Osteoblast (primary cell): ENCODE data around the gene FSTL4. TPM values are rescaled to one million over a fixed set of nuclear protein-coding genes. Genes with fewer than 3 reads are reported as not detected.

ENCODE experiments used
- DNase-seq: peaks from one replicate; pipeline ENCODE4 v3.0.0; 2011; ENCODE audit warnings: low spot score, mixed read lengths; ENCODE audit not compliant: insufficient read length; ENCODE audit errors: missing footprints
- H2AFZ ChIP-seq: 2 replicates; pipeline ENCODE4 v1.6.0; 2011; ENCODE audit warnings: mild to moderate bottlenecking, low read length
- H3K27ac ChIP-seq: 2 replicates; pipeline ENCODE4 v1.5.1; 2011; ENCODE audit warnings: mild to moderate bottlenecking, low read depth, low read length, moderate library complexity
- H3K27me3 ChIP-seq: 2 replicates; pipeline ENCODE4 v1.6.0; 2012; ENCODE audit warnings: mild to moderate bottlenecking, control low read depth, inconsistent platforms, low read length, moderate library complexity; ENCODE audit not compliant: insufficient read depth
- H3K36me3 ChIP-seq: 2 replicates; pipeline ENCODE4 v1.5.1; 2011; ENCODE audit warnings: mild to moderate bottlenecking, low read length, control low read depth, moderate library complexity; ENCODE audit not compliant: insufficient read depth
- H3K4me1 ChIP-seq: 2 replicates; pipeline ENCODE4 v1.5.1; 2011; ENCODE audit warnings: mild to moderate bottlenecking, low read length, control low read depth, moderate library complexity; ENCODE audit not compliant: insufficient read depth
- H3K4me2 ChIP-seq: 2 replicates; pipeline ENCODE4 v1.6.0; 2011; ENCODE audit warnings: mild to moderate bottlenecking, low read length; ENCODE audit not compliant: insufficient read depth
- H3K4me3 ChIP-seq: fragments of 200-600 bp; sonication (generic); 3 replicates; pipeline ENCODE4 v1.5.1; 2012; ENCODE audit warnings: mild to moderate bottlenecking, low read length, inconsistent platforms; ENCODE audit not compliant: insufficient read depth
- H3K79me2 ChIP-seq: 2 replicates; pipeline ENCODE4 v1.6.0; 2012; ENCODE audit warnings: mild to moderate bottlenecking, low read length, control low read depth, inconsistent platforms; ENCODE audit not compliant: insufficient read depth
- H3K9me3 ChIP-seq: 2 replicates; pipeline ENCODE4 v1.5.1; 2011; ENCODE audit warnings: low read depth, low read length, control low read depth
- H4K20me1 ChIP-seq: 2 replicates; pipeline ENCODE4 v1.6.0; 2012; ENCODE audit warnings: mild to moderate bottlenecking, low read length, control low read depth; ENCODE audit not compliant: insufficient read depth
- CTCF ChIP-seq: IDR thresholded peaks from 2 replicates; pipeline ENCODE4 v1.5.1; 2011; ENCODE audit warnings: mild to moderate bottlenecking, low read depth, low read length, moderate library complexity; ENCODE audit errors: extremely low read depth
- total RNA-seq: library from RNA; depleted of rRNA; stranded (reverse); fragments of >200 nt; gene quantifications from 2 replicates; pipeline ENCODE4 v1.2.3, GENCODE V29; 2012

The FSTL4 gene
- total RNA-seq, 1 donor = not detected

DNA sequence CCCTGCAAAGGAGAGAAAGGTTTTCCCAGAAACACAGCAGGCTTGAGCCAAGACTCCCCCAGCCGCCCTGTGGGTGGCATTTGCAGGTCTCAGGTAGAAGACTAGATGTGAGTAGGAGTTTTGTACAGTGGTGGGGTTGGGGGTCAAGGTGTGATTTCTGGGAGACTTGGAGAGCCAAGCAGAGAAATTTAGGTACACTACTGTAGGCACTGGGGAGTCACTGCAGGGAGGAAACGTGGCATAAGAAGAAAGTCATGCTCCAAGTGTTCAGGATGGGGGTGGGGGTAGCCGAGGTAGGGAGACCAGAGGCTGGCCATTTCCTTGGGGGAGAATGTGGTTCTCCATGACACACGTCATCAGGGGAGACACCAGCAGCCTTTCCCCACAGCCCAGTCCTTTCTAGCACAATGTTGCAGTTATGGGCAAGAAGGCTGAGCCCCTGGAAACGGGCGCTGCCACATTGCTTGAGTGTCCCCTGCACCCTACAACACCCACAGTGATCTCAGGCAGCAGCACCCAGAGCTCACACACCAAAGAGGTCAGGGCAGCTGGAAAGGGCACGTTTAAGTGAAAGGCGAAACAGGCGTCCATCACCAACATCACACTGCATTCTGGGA is 210.5 kb downstream of the FSTL4 start:
- H3K79me2 ChIP-seq = no peaks in the 10 kb centered on the region
- no peaks in the 10 kb centered on the region for H3K36me3 ChIP-seq
- no peak for DNase-seq
- no peak for TF ChIP-seq CTCF
- no peaks in the 10 kb centered on the region for H3K4me1 ChIP-seq
- H3K4me2 ChIP-seq = no peak overlapping the region
- no peak overlapping the region for H3K4me3 ChIP-seq
- no peak overlapping the region for H2AFZ ChIP-seq
- no peaks in the 10 kb centered on the region for H4K20me1 ChIP-seq
- H3K27me3 ChIP-seq = no peaks in the 10 kb centered on the region
- no peaks in the 10 kb centered on the region for H3K9me3 ChIP-seq
- H3K27ac ChIP-seq = no peak overlapping the region

GRCh38 chr5:133400831-133401351 is 211.4 kb downstream of the FSTL4 start:
- H3K9me3 ChIP-seq = no peaks in the 10 kb centered on the region
- TF ChIP-seq CTCF = no peak

DNA sequence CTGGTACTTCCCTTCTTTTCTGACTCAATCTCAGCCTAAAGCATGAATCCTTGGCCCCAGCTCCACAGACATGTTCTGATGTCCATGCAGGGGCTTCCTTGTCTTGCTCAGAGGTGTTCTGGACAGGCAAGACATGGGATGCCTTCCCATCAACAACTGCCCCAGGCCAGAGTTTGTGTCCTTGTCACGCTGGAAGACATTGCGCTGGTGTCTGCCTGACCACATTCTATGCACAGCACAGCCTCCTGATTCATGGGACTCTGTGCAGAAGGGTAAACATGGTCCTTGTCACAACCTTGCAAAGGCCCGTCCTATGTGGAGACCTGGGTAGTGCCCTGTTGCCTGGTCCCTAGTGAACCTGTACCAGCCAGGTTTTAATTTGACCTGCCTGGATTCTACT is 212.2 kb downstream of the FSTL4 start:
- TF ChIP-seq CTCF = no peak
- H3K4me2 ChIP-seq = no peak overlapping the region
- no peak overlapping the region for H3K4me3 ChIP-seq
- no peaks in the 10 kb centered on the region for H3K79me2 ChIP-seq
- no peaks in the 10 kb centered on the region for H3K4me1 ChIP-seq
- H3K27ac ChIP-seq = no peak overlapping the region
- no peaks in the 10 kb centered on the region for H3K9me3 ChIP-seq
- no peaks in the 10 kb centered on the region for H3K36me3 ChIP-seq
- DNase-seq = no peak
- H4K20me1 ChIP-seq = no peaks in the 10 kb centered on the region
- H3K27me3 ChIP-seq = no peaks in the 10 kb centered on the region
- H2AFZ ChIP-seq = no peak overlapping the region

More at GRCh38 chr5:133400831-133401351, 211.4 kb downstream of the FSTL4 start:
- Histone ChIP-seq H4K20me1 (no peaks in the 10 kb centered on the region), H3K79me2 (no peaks in the 10 kb centered on the region), H3K4me1 (no peaks in the 10 kb centered on the region), H3K4me2 (no peak overlapping the region), H3K36me3 (no peaks in the 10 kb centered on the region), H3K4me3 (no peak overlapping the region), H2AFZ (no peak overlapping the region), H3K27me3 (no peaks in the 10 kb centered on the region), H3K27ac (no peak overlapping the region)
- DNase-seq = no peak

- Histone ChIP-seq H2AFZ (no peak overlapping the region), H3K27ac (no peak overlapping the region), H3K4me3 (no peak overlapping the region), H3K4me2 (no peak overlapping the region), H3K27me3 (no peaks in the 10 kb centered on the region), H3K36me3 (no peaks in the 10 kb centered on the region), H3K9me3 (no peaks in the 10 kb centered on the region), H4K20me1 (no peaks in the 10 kb centered on the region), H3K4me1 (no peaks in the 10 kb centered on the region), H3K79me2 (no peaks in the 10 kb centered on the region)
- no peak for TF ChIP-seq CTCF
- no peak for DNase-seq
Observed at GRCh38 chr5:133399247-133399891, 213.0 kb downstream of the FSTL4 start.
